PC-9 (cell line): ENCODE data around the gene FNDC5. TPM values are rescaled to one million over a fixed set of nuclear protein-coding genes. Genes with fewer than 3 reads are reported as not detected.

Experiments used
- BruUV-seq: library from RNA; stranded (reverse); fragments of 400-500 nt; replicated peaks from 2 replicates; lab custom pipeline; 2021; lab: Mats Ljungman, UMichigan
- CTCF ChIA-PET: fragments of 300-600 bp; sonication (Branson Sonifier 250); formaldehyde crosslinking; loops from one replicate; lab custom pipeline; 2022; ENCODE audit warnings: antibody characterized with exemption; lab: Charles Lee
- POLR2A ChIA-PET: fragments of 300-600 bp; sonication (Branson Sonifier 250); formaldehyde crosslinking; loops from one replicate; lab custom pipeline; 2022; ENCODE audit warnings: antibody characterized with exemption; ENCODE audit not compliant: unreplicated experiment; lab: Charles Lee
- DNase-seq, 2 experiments: peaks; one replicate each; pipeline versions ENCODE4 v3.0.0 to v3.0.0-alpha.2; 2015 to 2022; ENCODE audit warnings: mixed read lengths in 1 of 2
- H2AFZ ChIP-seq: fragments of 200-600 bp; sonication (generic); 2 replicates; pipeline ENCODE4 v1.8.1; 2017; ENCODE audit warnings: antibody characterized with exemption
- H3F3A ChIP-seq: fragments of 200-600 bp; sonication (generic); 2 replicates; pipeline ENCODE4 v1.8.1; 2017; ENCODE audit warnings: antibody characterized with exemption, mild to moderate bottlenecking, low read depth; ENCODE audit not compliant: insufficient read depth
- H3K27ac ChIP-seq: fragments of 200-600 bp; sonication (generic); 2 replicates; pipeline ENCODE4 v1.6.1; 2016; ENCODE audit warnings: mixed run types
- H3K27me3 ChIP-seq: fragments of 200-600 bp; sonication (generic); 2 replicates; pipeline ENCODE4 v1.6.1; 2016; ENCODE audit warnings: low read depth, mixed run types; ENCODE audit not compliant: insufficient read depth
- H3K36me3 ChIP-seq: fragments of 200-600 bp; sonication (generic); 2 replicates; pipeline ENCODE4 v1.6.1; 2016; ENCODE audit warnings: low read depth, mixed run types
- H3K4me1 ChIP-seq: fragments of 200-600 bp; sonication (generic); replicated peaks from 2 replicates; pipeline ENCODE4 v1.6.1; 2016; ENCODE audit warnings: mixed run types; ENCODE audit not compliant: insufficient read depth
- H3K4me2 ChIP-seq: fragments of 200-600 bp; sonication (generic); 2 replicates; pipeline ENCODE4 v1.6.1; 2017; ENCODE audit warnings: mixed run types
- H3K4me3 ChIP-seq: fragments of 200-600 bp; sonication (generic); 2 replicates; pipeline ENCODE4 v1.6.1; 2016; ENCODE audit warnings: mixed run types
- H3K79me2 ChIP-seq: fragments of 200-600 bp; sonication (generic); 2 replicates; pipeline ENCODE4 v1.6.1; 2017; ENCODE audit warnings: low read depth, mixed run types
- H3K9me2 ChIP-seq: fragments of 200-600 bp; sonication (generic); 2 replicates; pipeline ENCODE4 v1.8.1; 2017; ENCODE audit warnings: mild to moderate bottlenecking; ENCODE audit not compliant: insufficient read depth
- H3K9me3 ChIP-seq: fragments of 200-600 bp; sonication (generic); 2 replicates; pipeline ENCODE4 v1.8.1; 2016; ENCODE audit warnings: low read depth; ENCODE audit not compliant: insufficient read depth
- H4K20me1 ChIP-seq: fragments of 200-600 bp; sonication (generic); 2 replicates; pipeline ENCODE4 v1.8.1; 2017; ENCODE audit not compliant: insufficient read depth
- CTCF ChIP-seq: fragments of 200-600 bp; sonication (generic); conservative IDR thresholded peaks from 2 replicates; pipeline ENCODE4 v1.6.1; 2017; ENCODE audit warnings: mixed run types, antibody characterized with exemption, mild to moderate bottlenecking, moderate library complexity
- EZH2 ChIP-seq: fragments of 200-600 bp; sonication (generic); IDR thresholded peaks from 2 replicates; pipeline ENCODE4 v1.8.0; 2017; ENCODE audit warnings: antibody characterized with exemption, low read depth
- intact Hi-C: fragments of 100-400 bp; cut with micrococcal nuclease; formaldehyde crosslinking; loops from one replicate; pipeline ENCODE4 v1.10.0; 2022; ENCODE audit not compliant: unreplicated experiment
- total RNA-seq: library from RNA; stranded (reverse); gene quantifications from 2 replicates; pipeline ENCODE4 v1.2.3, GENCODE V29; 2021

The FNDC5 gene
- total RNA-seq, 1 experiment from 2014 or later: not detected

DNA sequence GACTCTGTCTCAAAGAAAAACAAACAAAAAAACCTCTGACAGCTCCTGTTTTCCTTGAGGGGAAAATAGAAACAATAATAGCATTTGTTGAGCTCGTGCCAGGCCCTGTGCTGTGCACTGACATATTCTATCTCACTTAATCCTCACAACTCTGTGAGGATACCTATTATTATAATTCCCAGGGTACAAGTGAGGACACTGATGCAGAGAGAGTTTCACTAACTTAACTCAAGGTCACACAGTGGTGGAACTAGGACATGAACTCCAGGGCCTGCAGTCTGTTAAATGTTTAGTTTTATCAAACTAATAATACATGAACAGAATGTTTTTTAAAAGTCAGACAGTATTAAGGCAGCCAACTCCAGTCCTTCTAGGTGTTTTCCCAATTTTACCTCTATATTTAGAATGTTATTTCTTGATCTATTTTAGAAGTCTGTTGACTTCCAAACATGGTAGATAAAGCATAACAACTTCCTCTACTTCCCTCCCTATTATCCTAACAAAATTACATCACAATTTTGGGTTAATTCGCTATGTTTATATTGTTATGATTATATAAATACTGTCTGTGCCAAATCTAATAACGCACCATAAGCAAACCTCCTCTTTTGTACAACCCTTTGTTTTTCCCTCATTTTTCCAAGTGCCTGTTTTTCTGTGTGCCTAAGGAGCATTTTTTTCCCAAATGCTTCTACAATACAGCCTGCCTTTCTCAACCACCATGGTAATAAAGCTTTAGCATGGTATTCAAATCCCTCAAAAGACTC is 4.9 kb downstream of the FNDC5 start:
- intact Hi-C loops: no loop called here
- CTCF ChIA-PET: no interaction called here

DNA sequence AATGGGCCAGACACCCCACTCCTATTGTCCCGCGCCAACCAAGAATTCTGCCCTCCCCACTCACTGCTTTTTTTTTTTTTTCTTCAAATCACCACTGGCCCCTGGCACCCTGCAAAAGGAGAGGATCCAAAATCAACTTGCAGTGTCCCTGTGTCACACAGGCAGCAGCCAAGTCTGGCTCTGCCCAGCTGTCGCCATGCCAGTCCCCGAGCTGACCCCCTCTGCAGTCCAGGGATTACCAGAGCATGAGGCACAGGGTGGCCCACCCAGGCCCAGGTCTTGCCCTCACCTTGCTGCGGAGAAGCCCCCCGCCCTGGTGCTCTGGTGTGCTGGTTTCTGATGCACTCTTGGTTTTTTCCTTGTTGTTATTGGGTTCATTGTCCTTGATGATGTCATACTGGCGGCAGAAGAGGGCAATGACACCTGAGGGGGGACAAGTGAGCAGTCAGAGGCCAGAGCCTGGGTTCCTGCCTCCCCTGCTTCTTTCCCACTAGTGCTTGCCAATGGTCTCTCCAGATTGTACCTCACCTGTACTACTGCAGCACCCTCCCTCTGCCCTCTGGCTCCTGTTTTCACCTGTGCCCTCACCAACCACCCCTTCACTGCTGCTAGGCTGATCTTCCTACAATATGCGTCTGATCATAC is 6.2 kb downstream of the FNDC5 start:
- no TSS peak for BruUV-seq

More for the DNA sequence above, 4.9 kb downstream of the FNDC5 start:
- Histone ChIP-seq H3K27ac (no peak overlapping the region), H3K36me3 (no peaks in the 10 kb centered on the region), H3K4me2 (no peak overlapping the region), H3K4me3 (no peak overlapping the region), H3K79me2 (no peaks in the 10 kb centered on the region), H3K27me3 (peaks cover 5% of the 10 kb centered on the region), H3F3A (no peaks in the 10 kb centered on the region; the same call in 1 of the 2 replicates), H3K9me2 (no peaks in the 10 kb centered on the region), H2AFZ (no peak overlapping the region), H3K4me1 (no peaks in the 10 kb centered on the region), H4K20me1 (no peaks in the 10 kb centered on the region), H3K9me3 (no peaks in the 10 kb centered on the region)
- POLR2A ChIA-PET: interaction anchor here (0.8 kb wide), 1 partner anchor 63 kb away, joined by 5 read pairs; no protein-coding TSS in a partner anchor
- no TSS peak for BruUV-seq
- no peak for TF ChIP-seq CTCF
- DNase-seq: no peak

DNA sequence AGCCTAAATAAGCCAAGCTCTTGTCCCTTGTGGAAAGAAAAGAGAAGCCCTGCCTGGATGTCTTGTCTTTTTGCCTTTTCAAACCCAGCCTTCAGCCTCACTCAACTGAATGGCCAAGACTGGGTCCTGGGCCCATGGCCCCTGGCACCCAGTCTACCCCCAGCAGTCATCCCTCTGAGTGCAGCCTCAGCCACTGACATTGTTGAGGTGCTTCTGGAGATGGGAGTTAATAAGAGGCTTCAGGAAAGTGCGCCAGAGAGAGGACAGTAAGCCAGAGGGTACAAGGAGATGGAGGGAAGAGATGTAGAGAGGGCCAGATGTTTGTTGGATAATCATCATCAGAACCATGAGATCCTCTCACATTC is 6.8 kb downstream of the FNDC5 start:
- Histone ChIP-seq H3K27me3 (no peaks in the 10 kb centered on the region), H3K9me3 (no peaks in the 10 kb centered on the region), H4K20me1 (no peaks in the 10 kb centered on the region), H3K4me3 (no peak overlapping the region), H3K27ac (no peak overlapping the region), H3K79me2 (no peaks in the 10 kb centered on the region), H3K9me2 (no peaks in the 10 kb centered on the region), H3K4me2 (no peak overlapping the region), H3F3A (no peaks in the 10 kb centered on the region; the same call in 1 of the 2 replicates), H3K4me1 (no peaks in the 10 kb centered on the region), H2AFZ (no peak overlapping the region), H3K36me3 (no peaks in the 10 kb centered on the region)
- BruUV-seq: no TSS peak
- DNase-seq: no peak
- ChIA-PET POLR2A (no interaction called here), CTCF (no interaction called here)
- no peak for TF ChIP-seq CTCF
- no peak for TF ChIP-seq EZH2
- intact Hi-C loops: no loop called here

More for the DNA sequence above, 6.2 kb downstream of the FNDC5 start:
- Histone ChIP-seq H3K4me1 (no peaks in the 10 kb centered on the region), H3K27ac (no peak overlapping the region), H3K9me3 (no peaks in the 10 kb centered on the region), H3F3A (no peaks in the 10 kb centered on the region; the same call in 1 of the 2 replicates), H3K4me3 (no peak overlapping the region), H2AFZ (no peak overlapping the region), H3K27me3 (no peaks in the 10 kb centered on the region), H3K36me3 (no peaks in the 10 kb centered on the region), H3K79me2 (no peaks in the 10 kb centered on the region), H3K9me2 (no peaks in the 10 kb centered on the region), H3K4me2 (no peak overlapping the region), H4K20me1 (no peaks in the 10 kb centered on the region)
- no peak for DNase-seq
- POLR2A ChIA-PET: no interaction called here
- no peak for TF ChIP-seq EZH2
- no peak for TF ChIP-seq CTCF
- CTCF ChIA-PET: no interaction called here
- intact Hi-C loops: no loop called here
